Measurements from ENCODE around the gene KIAA0232. TPM values are rescaled to one million over a fixed set of nuclear protein-coding genes. Genes with fewer than 3 reads are reported as not detected.

Gene KIAA0232
- total and polyA plus RNA-seq, 2 of the 8 experiments (the other 6 are each of a cell fraction or from before 2014, with no cell fraction given): 5.6 to 23.3 TPM

DNA sequence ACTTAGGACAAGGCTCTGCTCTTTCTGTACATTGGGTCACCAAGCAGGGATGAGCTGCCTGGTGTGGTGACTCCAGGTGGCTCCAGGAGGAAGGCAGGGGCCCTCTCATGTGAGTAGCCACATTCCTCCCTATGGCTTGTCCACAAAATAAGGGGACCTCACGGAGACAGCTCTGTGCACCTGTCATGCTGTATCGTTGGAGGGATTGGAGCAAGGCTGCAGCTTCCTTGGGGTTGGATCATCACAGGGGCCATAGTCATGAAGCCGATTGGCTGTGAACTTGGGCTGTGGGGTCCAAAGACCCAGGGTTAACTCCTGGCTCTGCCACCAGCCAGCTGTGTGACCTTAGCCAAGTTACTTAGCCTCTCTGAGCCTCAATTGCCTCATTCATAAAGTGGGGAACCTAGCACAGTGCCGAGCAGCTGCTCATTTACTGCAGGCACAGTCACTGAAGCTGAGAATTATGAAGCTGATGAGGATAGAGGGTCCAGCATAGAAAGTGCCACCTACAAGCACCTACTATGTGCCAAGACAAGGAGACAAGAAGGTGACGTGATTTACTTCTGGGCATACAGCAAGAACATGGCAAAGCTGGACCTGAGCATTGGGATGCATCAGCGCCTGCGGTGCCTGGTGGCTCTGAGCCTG, 11.8 kb upstream of the KIAA0232 start (continued):
- no peak for TF ChIP-seq SIN3A (conservative IDR thresholded peaks at IDR 0.05 in 1 of 2, IDR thresholded peaks at IDR 0.05 in 1 of 2; ENCODE audit: low read depth in 1 of 2, low read length in 2 of 2)
- TF ChIP-seq CREB1 (IDR thresholded peaks at IDR 0.05): no peak
- TF ChIP-seq RFX5 (IDR thresholded peaks at IDR 0.05; ENCODE audit: borderline replicate concordance, low read depth, low read length): no peak
- TF ChIP-seq SIX5 (IDR thresholded peaks at IDR 0.05; ENCODE audit: low read depth, low read length): no peak

Measured in H1 (cell line).